ENCODE data around the gene FHIT.

FHIT gene

GRCh38 chr3:60192297-60193114 is 1058.7 kb downstream of the FHIT start:
- TF ChIP-seq CTCF (IDR thresholded peaks at IDR 0.05; ENCODE audit: borderline replicate concordance, insufficient read depth, low read depth, low read length), result no peak
- no peak overlapping the region for H3K4me3 ChIP-seq (ENCODE audit: low read depth, low read length)

GRCh38 chr3:60190073-60190472 is 1061.2 kb downstream of the FHIT start:
- no peak overlapping the region for H3K4me3 ChIP-seq (ENCODE audit: low read depth, low read length)
- TF ChIP-seq CTCF (IDR thresholded peaks at IDR 0.05; ENCODE audit: borderline replicate concordance, insufficient read depth, low read depth, low read length), result no peak

GRCh38 chr3:60189304-60189703 is 1061.9 kb downstream of the FHIT start:
- TF ChIP-seq CTCF (IDR thresholded peaks at IDR 0.05; ENCODE audit: borderline replicate concordance, insufficient read depth, low read depth, low read length), result no peak
- H3K4me3 ChIP-seq (ENCODE audit: low read depth, low read length), result no peak overlapping the region

- no peak overlapping the region for H3K4me3 ChIP-seq (ENCODE audit: low read depth, low read length)
- TF ChIP-seq CTCF (IDR thresholded peaks at IDR 0.05; ENCODE audit: borderline replicate concordance, insufficient read depth, low read depth, low read length), result no peak
Observed at GRCh38 chr3:60188803-60189202, 1062.4 kb downstream of the FHIT start.

- no peak for TF ChIP-seq CTCF (IDR thresholded peaks at IDR 0.05; ENCODE audit: borderline replicate concordance, insufficient read depth, low read depth, low read length)
- H3K4me3 ChIP-seq (ENCODE audit: low read depth, low read length), result no peak overlapping the region
Observed at GRCh38 chr3:60187343-60187742, 1063.9 kb downstream of the FHIT start.

GRCh38 chr3:60186359-60186758 is 1064.9 kb downstream of the FHIT start:
- no peak for TF ChIP-seq CTCF (IDR thresholded peaks at IDR 0.05; ENCODE audit: borderline replicate concordance, insufficient read depth, low read depth, low read length)
- no peak overlapping the region for H3K4me3 ChIP-seq (ENCODE audit: low read depth, low read length)

- no peak overlapping the region for H3K4me3 ChIP-seq (ENCODE audit: low read depth, low read length)
- no peak for TF ChIP-seq CTCF (IDR thresholded peaks at IDR 0.05; ENCODE audit: borderline replicate concordance, insufficient read depth, low read depth, low read length)
Observed at GRCh38 chr3:60185161-60185560, 1066.1 kb downstream of the FHIT start.
